A549 treated with dexamethasone at 1 μM for 4 hours (cell line): ENCODE data around the gene RYR2. TPM values are rescaled to one million over a fixed set of nuclear protein-coding genes. Genes with fewer than 3 reads are reported as not detected.

ENCODE experiments used
- total RNA-seq: library from RNA; stranded (reverse); fragments of 200-300 nt; extraction: Qiagen RNA extraction; gene quantifications from 5 replicates; pipeline ENCODE4 v1.2.3, GENCODE V29; 2022

The RYR2 gene
- 0.02 to 0.06 TPM (median 0.04 TPM) in 4 of 5 replicates, not detected in the other for total RNA-seq

GRCh38 chr1:237041795-237042525 lies at the start of gene RYR2:
TSS of gene RYR2 (plus strand) at chr1:237042184. CDS start at chr1:237042522, 338 bp downstream.

GRCh38 chr1:237004116-237004515 lies 37.9 kb upstream of the RYR2 start, which contains the start of gene MT1HL1:
TSS of gene MT1HL1 (minus strand) at chr1:237004441. CDS start at chr1:237004372, 69 bp downstream.

Other genes starting within 250 kb of the RYR2 start
- 5.3 to 9.3 TPM (median 7.8 TPM) in 5 replicates for gene MTR, start 246.9 kb upstream of the RYR2 start, total RNA-seq
- not detected in 5 replicates for gene MT1HL1, start 37.7 kb upstream of the RYR2 start, total RNA-seq